GM18526 (cell line): ENCODE measurements around the gene LRP1.

Experiments used
- POLR2A ChIP-seq: IDR thresholded peaks from 3 replicates; pipeline ENCODE4 v1.6.1; 2011; ENCODE audit not compliant: insufficient read length; ENCODE audit errors: extremely low read depth

The LRP1 gene

GRCh38 chr12:57193706-57194245 lies 65.5 kb downstream of the LRP1 start:
- no peak for TF ChIP-seq POLR2A

GRCh38 chr12:57194253-57194652 lies 66.0 kb downstream of the LRP1 start:
- no peak for TF ChIP-seq POLR2A

GRCh38 chr12:57195186-57195585 lies 66.9 kb downstream of the LRP1 start:
- TF ChIP-seq POLR2A, result no peak

- no peak for TF ChIP-seq POLR2A
Observed at GRCh38 chr12:57195611-57196371, 67.5 kb downstream of the LRP1 start.

GRCh38 chr12:57196439-57196838 lies 68.2 kb downstream of the LRP1 start:
- TF ChIP-seq POLR2A, result no peak

GRCh38 chr12:57196956-57197355 lies 68.7 kb downstream of the LRP1 start:
- no peak for TF ChIP-seq POLR2A

- no peak for TF ChIP-seq POLR2A
Observed at GRCh38 chr12:57198329-57198728, 70.0 kb downstream of the LRP1 start.

- TF ChIP-seq POLR2A, result no peak
Observed at GRCh38 chr12:57199191-57199590, 70.9 kb downstream of the LRP1 start.

GRCh38 chr12:57200497-57200896 lies 72.2 kb downstream of the LRP1 start:
- no peak for TF ChIP-seq POLR2A

GRCh38 chr12:57201219-57201618 lies 72.9 kb downstream of the LRP1 start:
- no peak for TF ChIP-seq POLR2A

GRCh38 chr12:57201631-57202030 lies 73.3 kb downstream of the LRP1 start:
- no peak for TF ChIP-seq POLR2A

GRCh38 chr12:57202321-57202720 lies 74.0 kb downstream of the LRP1 start:
- TF ChIP-seq POLR2A, result no peak

- no peak for TF ChIP-seq POLR2A
Observed at GRCh38 chr12:57203201-57203600, 74.9 kb downstream of the LRP1 start.

GRCh38 chr12:57203791-57204190 lies 75.5 kb downstream of the LRP1 start:
- no peak for TF ChIP-seq POLR2A

GRCh38 chr12:57204454-57204853 lies 76.2 kb downstream of the LRP1 start:
- no peak for TF ChIP-seq POLR2A

- no peak for TF ChIP-seq POLR2A
Observed at GRCh38 chr12:57205186-57205585, 76.9 kb downstream of the LRP1 start.

GRCh38 chr12:57205931-57206330 lies 77.6 kb downstream of the LRP1 start:
- TF ChIP-seq POLR2A, result no peak
